Osteoblast (primary cell): Measurements from ENCODE around the gene AGPAT4. TPM values are rescaled to one million over a fixed set of nuclear protein-coding genes. Genes with fewer than 3 reads are reported as not detected.
"Not testable (repeated sequence)": the region's sequence is repeated elsewhere in the genome, so short reads cannot be mapped to it uniquely, and the experiment has no call there.

Experiments used
- DNase-seq: peaks from one replicate; pipeline ENCODE4 v3.0.0; 2011; ENCODE audit warnings: low spot score, mixed read lengths; ENCODE audit not compliant: insufficient read length; ENCODE audit errors: missing footprints
- H2AFZ ChIP-seq: 2 replicates; pipeline ENCODE4 v1.6.0; 2011; ENCODE audit warnings: mild to moderate bottlenecking, low read length
- H3K27ac ChIP-seq: 2 replicates; pipeline ENCODE4 v1.5.1; 2011; ENCODE audit warnings: mild to moderate bottlenecking, low read depth, low read length, moderate library complexity
- H3K27me3 ChIP-seq: 2 replicates; pipeline ENCODE4 v1.6.0; 2012; ENCODE audit warnings: mild to moderate bottlenecking, control low read depth, inconsistent platforms, low read length, moderate library complexity; ENCODE audit not compliant: insufficient read depth
- H3K36me3 ChIP-seq: 2 replicates; pipeline ENCODE4 v1.5.1; 2011; ENCODE audit warnings: mild to moderate bottlenecking, low read length, control low read depth, moderate library complexity; ENCODE audit not compliant: insufficient read depth
- H3K4me1 ChIP-seq: 2 replicates; pipeline ENCODE4 v1.5.1; 2011; ENCODE audit warnings: mild to moderate bottlenecking, low read length, control low read depth, moderate library complexity; ENCODE audit not compliant: insufficient read depth
- H3K4me2 ChIP-seq: 2 replicates; pipeline ENCODE4 v1.6.0; 2011; ENCODE audit warnings: mild to moderate bottlenecking, low read length; ENCODE audit not compliant: insufficient read depth
- H3K4me3 ChIP-seq: fragments of 200-600 bp; sonication (generic); 3 replicates; pipeline ENCODE4 v1.5.1; 2012; ENCODE audit warnings: mild to moderate bottlenecking, low read length, inconsistent platforms; ENCODE audit not compliant: insufficient read depth
- H3K79me2 ChIP-seq: 2 replicates; pipeline ENCODE4 v1.6.0; 2012; ENCODE audit warnings: mild to moderate bottlenecking, low read length, control low read depth, inconsistent platforms; ENCODE audit not compliant: insufficient read depth
- H3K9me3 ChIP-seq: 2 replicates; pipeline ENCODE4 v1.5.1; 2011; ENCODE audit warnings: low read depth, low read length, control low read depth
- H4K20me1 ChIP-seq: 2 replicates; pipeline ENCODE4 v1.6.0; 2012; ENCODE audit warnings: mild to moderate bottlenecking, low read length, control low read depth; ENCODE audit not compliant: insufficient read depth
- total RNA-seq: library from RNA; depleted of rRNA; stranded (reverse); fragments of >200 nt; gene quantifications from 2 replicates; pipeline ENCODE4 v1.2.3, GENCODE V29; 2012
- TF ChIP-seq, protein P1 (sequence below): IDR thresholded peaks from 2 replicates; pipeline ENCODE4 v1.5.1; 2011; ENCODE audit warnings: mild to moderate bottlenecking, low read depth, low read length, moderate library complexity; ENCODE audit errors: extremely low read depth

The AGPAT4 gene
- total RNA-seq, 1 donor = 13.8 TPM

DNA sequence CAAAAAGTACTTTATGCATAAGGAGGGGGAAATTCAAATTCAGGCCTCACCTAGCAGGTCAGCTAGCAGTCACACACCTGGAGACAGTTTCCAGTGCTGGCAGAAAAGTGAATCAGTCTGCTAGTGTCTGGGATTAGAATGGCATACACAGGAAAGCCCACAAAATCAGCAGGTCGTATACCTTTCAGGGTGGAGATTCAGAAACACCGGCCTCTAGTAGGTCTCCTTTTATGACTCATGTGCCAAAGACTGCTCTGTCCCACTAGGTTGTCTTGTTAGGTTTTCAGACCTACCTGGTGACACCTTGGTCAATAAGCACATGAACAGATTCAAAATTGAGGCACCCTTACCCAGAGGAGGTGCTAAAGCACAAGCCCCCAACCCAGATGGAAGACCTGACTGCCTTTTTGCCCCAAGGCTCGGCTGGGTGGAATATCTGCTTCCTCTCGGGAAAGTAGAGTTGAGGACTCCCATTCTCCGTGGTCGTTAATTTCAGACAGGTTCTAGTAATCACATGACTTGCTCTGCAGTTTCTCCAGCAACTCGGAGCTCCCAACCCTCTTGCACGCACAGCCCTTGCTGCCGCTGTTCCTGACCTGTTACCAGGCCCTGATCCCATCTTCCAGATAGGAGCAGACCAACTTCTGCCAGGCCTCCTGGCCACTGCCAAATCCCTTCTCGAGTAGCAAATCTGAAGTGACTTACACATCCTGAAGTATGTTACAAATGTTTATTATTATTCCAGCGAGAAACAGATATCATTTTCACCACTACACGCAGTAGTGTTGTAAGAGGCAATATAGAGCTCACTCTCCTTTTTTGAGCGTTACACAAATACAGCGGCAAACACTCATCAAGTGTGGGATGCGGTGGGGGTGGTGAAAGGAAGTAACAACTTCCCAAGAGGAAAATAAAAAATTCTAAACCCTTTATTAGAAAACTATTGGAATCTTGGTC lies 46.6 kb downstream of the AGPAT4 start:
- Histone ChIP-seq H4K20me1 (no peaks in the 10 kb centered on the region), H3K27me3 (no peaks in the 10 kb centered on the region), H3K9me3 (no peaks in the 10 kb centered on the region), H3K4me2 (no peak overlapping the region), H3K4me1 (peaks cover 20% of the 10 kb centered on the region), H3K4me3 (no peak overlapping the region), H3K27ac (peak overlapping the region; percentile 93), H3K79me2 (peaks cover 3% of the 10 kb centered on the region), H3K36me3 (peaks cover 5% of the 10 kb centered on the region), H2AFZ (no peak overlapping the region)
- no peak for DNase-seq
- TF ChIP-seq, protein P1, sequence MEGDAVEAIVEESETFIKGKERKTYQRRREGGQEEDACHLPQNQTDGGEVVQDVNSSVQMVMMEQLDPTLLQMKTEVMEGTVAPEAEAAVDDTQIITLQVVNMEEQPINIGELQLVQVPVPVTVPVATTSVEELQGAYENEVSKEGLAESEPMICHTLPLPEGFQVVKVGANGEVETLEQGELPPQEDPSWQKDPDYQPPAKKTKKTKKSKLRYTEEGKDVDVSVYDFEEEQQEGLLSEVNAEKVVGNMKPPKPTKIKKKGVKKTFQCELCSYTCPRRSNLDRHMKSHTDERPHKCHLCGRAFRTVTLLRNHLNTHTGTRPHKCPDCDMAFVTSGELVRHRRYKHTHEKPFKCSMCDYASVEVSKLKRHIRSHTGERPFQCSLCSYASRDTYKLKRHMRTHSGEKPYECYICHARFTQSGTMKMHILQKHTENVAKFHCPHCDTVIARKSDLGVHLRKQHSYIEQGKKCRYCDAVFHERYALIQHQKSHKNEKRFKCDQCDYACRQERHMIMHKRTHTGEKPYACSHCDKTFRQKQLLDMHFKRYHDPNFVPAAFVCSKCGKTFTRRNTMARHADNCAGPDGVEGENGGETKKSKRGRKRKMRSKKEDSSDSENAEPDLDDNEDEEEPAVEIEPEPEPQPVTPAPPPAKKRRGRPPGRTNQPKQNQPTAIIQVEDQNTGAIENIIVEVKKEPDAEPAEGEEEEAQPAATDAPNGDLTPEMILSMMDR = no peak

DNA sequence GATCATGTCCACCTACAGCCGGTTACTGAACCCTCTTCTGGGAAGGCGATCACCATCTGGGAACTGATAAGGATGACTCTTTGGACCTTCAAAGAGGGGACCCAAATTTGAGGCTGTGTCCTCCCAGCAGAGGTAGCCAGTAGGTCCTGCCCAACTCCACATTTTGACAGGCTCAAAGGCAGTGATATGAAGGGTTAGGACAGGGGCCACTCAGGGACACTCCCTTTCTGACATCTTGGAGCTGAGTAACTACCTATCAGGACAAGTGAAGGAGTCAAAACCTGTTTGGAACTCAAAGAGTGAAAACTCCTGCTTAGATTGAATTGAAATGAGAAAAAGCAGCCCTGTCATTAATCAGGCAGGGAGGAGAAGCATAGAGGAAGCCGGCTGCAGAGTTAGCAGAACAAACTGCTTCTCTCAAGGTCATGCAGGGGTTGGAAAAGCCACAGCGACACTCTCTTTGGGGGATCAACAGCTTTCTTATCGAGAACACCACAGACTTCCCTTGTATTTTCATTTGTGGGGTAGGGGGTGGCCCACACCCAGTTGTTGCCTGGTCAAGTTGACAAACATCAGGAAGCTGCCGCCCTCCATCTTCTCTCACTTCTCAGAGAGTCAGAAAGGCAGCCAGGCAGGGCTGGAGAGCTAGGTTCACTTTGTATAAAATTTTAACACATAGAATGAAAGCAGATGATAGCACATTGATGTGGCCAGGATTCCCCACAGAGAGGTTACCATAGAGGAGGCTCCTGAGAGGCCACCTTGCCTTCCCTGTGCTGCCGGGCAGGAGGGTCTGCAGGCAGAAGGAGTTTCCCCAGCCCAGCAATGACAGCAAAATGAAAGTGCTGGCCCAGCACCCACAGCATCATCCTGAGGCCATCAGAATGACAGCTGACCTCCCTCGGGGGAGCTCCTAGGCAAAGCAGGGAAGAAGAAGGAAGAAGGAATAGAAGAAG lies 47.6 kb downstream of the AGPAT4 start:
- no peaks in the 10 kb centered on the region for H3K36me3 ChIP-seq
- TF ChIP-seq, protein P1 = no peak
- H3K27ac ChIP-seq = no peak overlapping the region
- H3K4me3 ChIP-seq = no peak overlapping the region
- no peaks in the 10 kb centered on the region for H3K9me3 ChIP-seq
- peak overlapping the region; percentile 41 for H2AFZ ChIP-seq
- no peak for DNase-seq
- H3K4me1 ChIP-seq = peaks cover 20% of the 10 kb centered on the region
- no peak overlapping the region for H3K4me2 ChIP-seq
- H3K27me3 ChIP-seq = no peaks in the 10 kb centered on the region
- peaks cover 3% of the 10 kb centered on the region for H3K79me2 ChIP-seq
- H4K20me1 ChIP-seq = no peaks in the 10 kb centered on the region

- H3K4me3 ChIP-seq = no peak overlapping the region
- H4K20me1 ChIP-seq = no peaks in the 10 kb centered on the region
These were observed 48.2 kb downstream of the AGPAT4 start for GRCh38 chr6:161225681-161226008.

GRCh38 chr6:161224951-161225680 lies 48.7 kb downstream of the AGPAT4 start:
- H3K4me2 ChIP-seq, DNase-seq, H4K20me1 ChIP-seq, H3K27me3 ChIP-seq, H3K27ac ChIP-seq, H2AFZ ChIP-seq, H3K4me3 ChIP-seq, H3K36me3 ChIP-seq, H3K79me2 ChIP-seq, H3K9me3 ChIP-seq: not testable (repeated sequence)
- H3K4me1 ChIP-seq = peaks cover 20% of the 10 kb centered on the region

More at GRCh38 chr6:161225681-161226008, 48.2 kb downstream of the AGPAT4 start:
- H3K36me3 ChIP-seq = no peaks in the 10 kb centered on the region
- DNase-seq = no peak
- H3K27me3 ChIP-seq = no peaks in the 10 kb centered on the region
- H2AFZ ChIP-seq = no peak overlapping the region
- H3K27ac ChIP-seq = no peak overlapping the region
- H3K79me2 ChIP-seq = peaks cover 3% of the 10 kb centered on the region
- H3K4me2 ChIP-seq = no peak overlapping the region
- TF ChIP-seq, protein P1 = no peak
- H3K4me1 ChIP-seq = peaks cover 20% of the 10 kb centered on the region
- H3K9me3 ChIP-seq = no peaks in the 10 kb centered on the region
